PC-9 (cell line): ENCODE measurements around the gene FGD4. TPM values are rescaled to one million over a fixed set of nuclear protein-coding genes. Genes with fewer than 3 reads are reported as not detected.

Experiments used
- BruUV-seq: library from RNA; stranded (reverse); fragments of 400-500 nt; replicated peaks from 2 replicates; lab custom pipeline; 2021; lab: Mats Ljungman, UMichigan
- CTCF ChIA-PET: fragments of 300-600 bp; sonication (Branson Sonifier 250); formaldehyde crosslinking; loops from one replicate; lab custom pipeline; 2022; ENCODE audit warnings: antibody characterized with exemption; lab: Charles Lee
- POLR2A ChIA-PET: fragments of 300-600 bp; sonication (Branson Sonifier 250); formaldehyde crosslinking; loops from one replicate; lab custom pipeline; 2022; ENCODE audit warnings: antibody characterized with exemption; ENCODE audit not compliant: unreplicated experiment; lab: Charles Lee
- DNase-seq, 2 experiments: peaks; one replicate each; pipeline versions ENCODE4 v3.0.0 to v3.0.0-alpha.2; 2015 to 2022; ENCODE audit warnings: mixed read lengths in 1 of 2
- H2AFZ ChIP-seq: fragments of 200-600 bp; sonication (generic); 2 replicates; pipeline ENCODE4 v1.8.1; 2017; ENCODE audit warnings: antibody characterized with exemption
- H3F3A ChIP-seq: fragments of 200-600 bp; sonication (generic); 2 replicates; pipeline ENCODE4 v1.8.1; 2017; ENCODE audit warnings: antibody characterized with exemption, mild to moderate bottlenecking, low read depth; ENCODE audit not compliant: insufficient read depth
- H3K27ac ChIP-seq: fragments of 200-600 bp; sonication (generic); 2 replicates; pipeline ENCODE4 v1.6.1; 2016; ENCODE audit warnings: mixed run types
- H3K27me3 ChIP-seq: fragments of 200-600 bp; sonication (generic); 2 replicates; pipeline ENCODE4 v1.6.1; 2016; ENCODE audit warnings: low read depth, mixed run types; ENCODE audit not compliant: insufficient read depth
- H3K36me3 ChIP-seq: fragments of 200-600 bp; sonication (generic); 2 replicates; pipeline ENCODE4 v1.6.1; 2016; ENCODE audit warnings: low read depth, mixed run types
- H3K4me1 ChIP-seq: fragments of 200-600 bp; sonication (generic); replicated peaks from 2 replicates; pipeline ENCODE4 v1.6.1; 2016; ENCODE audit warnings: mixed run types; ENCODE audit not compliant: insufficient read depth
- H3K4me2 ChIP-seq: fragments of 200-600 bp; sonication (generic); 2 replicates; pipeline ENCODE4 v1.6.1; 2017; ENCODE audit warnings: mixed run types
- H3K4me3 ChIP-seq: fragments of 200-600 bp; sonication (generic); 2 replicates; pipeline ENCODE4 v1.6.1; 2016; ENCODE audit warnings: mixed run types
- H3K79me2 ChIP-seq: fragments of 200-600 bp; sonication (generic); 2 replicates; pipeline ENCODE4 v1.6.1; 2017; ENCODE audit warnings: low read depth, mixed run types
- H3K9me2 ChIP-seq: fragments of 200-600 bp; sonication (generic); 2 replicates; pipeline ENCODE4 v1.8.1; 2017; ENCODE audit warnings: mild to moderate bottlenecking; ENCODE audit not compliant: insufficient read depth
- H3K9me3 ChIP-seq: fragments of 200-600 bp; sonication (generic); 2 replicates; pipeline ENCODE4 v1.8.1; 2016; ENCODE audit warnings: low read depth; ENCODE audit not compliant: insufficient read depth
- H4K20me1 ChIP-seq: fragments of 200-600 bp; sonication (generic); 2 replicates; pipeline ENCODE4 v1.8.1; 2017; ENCODE audit not compliant: insufficient read depth
- CTCF ChIP-seq: fragments of 200-600 bp; sonication (generic); conservative IDR thresholded peaks from 2 replicates; pipeline ENCODE4 v1.6.1; 2017; ENCODE audit warnings: mixed run types, antibody characterized with exemption, mild to moderate bottlenecking, moderate library complexity
- EZH2 ChIP-seq: fragments of 200-600 bp; sonication (generic); IDR thresholded peaks from 2 replicates; pipeline ENCODE4 v1.8.0; 2017; ENCODE audit warnings: antibody characterized with exemption, low read depth
- intact Hi-C: fragments of 100-400 bp; cut with micrococcal nuclease; formaldehyde crosslinking; loops from one replicate; pipeline ENCODE4 v1.10.0; 2022; ENCODE audit not compliant: unreplicated experiment
- total RNA-seq: library from RNA; stranded (reverse); gene quantifications from 2 replicates; pipeline ENCODE4 v1.2.3, GENCODE V29; 2021

FGD4 gene
- total RNA-seq, 1 experiment from 2014 or later: 28.3 TPM

- Histone ChIP-seq H3K4me3 (no peak overlapping the region), H3K4me2 (no peak overlapping the region), H3K4me1 (no peaks in the 10 kb centered on the region), H3K9me3 (peaks cover 4% of the 10 kb centered on the region; the same call in 1 of the 2 replicates), H3K27ac (no peak overlapping the region), H3K36me3 (peaks cover 19% of the 10 kb centered on the region), H3K9me2 (no peaks in the 10 kb centered on the region), H3K79me2 (peaks cover 97% of the 10 kb centered on the region), H4K20me1 (0 out of 2 replicates have a peak, but pooled peaks cover 2% of the 10 kb centered on the region), H3K27me3 (no peaks in the 10 kb centered on the region), H2AFZ (no peak overlapping the region), H3F3A (peaks cover 12% of the 10 kb centered on the region; the same call in 1 of the 2 replicates)
- no TSS peak for BruUV-seq
- DNase-seq: no peak
- no peak for TF ChIP-seq CTCF
- TF ChIP-seq EZH2: no peak
- ChIA-PET CTCF (no interaction called here), POLR2A (interaction anchor here (0.5 kb wide), 1 partner anchor 25 kb away, joined by 4 read pairs; no protein-coding TSS in a partner anchor)
- intact Hi-C loops: no loop called here
Observed at GRCh38 chr12:32693036-32693435, 293.7 kb downstream of the FGD4 start.
